Endothelial cell of hepatic sinusoid (primary cell): ENCODE results near the gene FARS2.
"Not testable (repeated sequence)": the region's sequence is repeated elsewhere in the genome, so short reads cannot be mapped to it uniquely, and the experiment has no call there.

ENCODE experiments used
- in situ Hi-C: cut with HindIII; loops from 2 replicates; pipeline ENCODE4 v1.10.0; 2017; ENCODE audit warnings: low sequenced_read_pairs

The FARS2 gene

GRCh38 chr6:5563086-5563485 is 301.8 kb downstream of the FARS2 start:
- in situ Hi-C loops: no loop called here

GRCh38 chr6:5564746-5565145 is 303.4 kb downstream of the FARS2 start:
- in situ Hi-C loops: not testable (repeated sequence)

GRCh38 chr6:5565971-5566370 is 304.7 kb downstream of the FARS2 start:
- in situ Hi-C loops: no loop called here

- in situ Hi-C loops: no loop called here
Measured at GRCh38 chr6:5566718-5567117, 305.4 kb downstream of the FARS2 start.

- in situ Hi-C loops: no loop called here
Measured at GRCh38 chr6:5567352-5567751, 306.0 kb downstream of the FARS2 start.

- in situ Hi-C loops: no loop called here
Measured at GRCh38 chr6:5567890-5568289, 306.6 kb downstream of the FARS2 start.

GRCh38 chr6:5569491-5569890 is 308.2 kb downstream of the FARS2 start:
- in situ Hi-C loops: no loop called here

- in situ Hi-C loops: no loop called here
Measured at GRCh38 chr6:5570641-5571040, 309.3 kb downstream of the FARS2 start.

- in situ Hi-C loops: no loop called here
Measured at GRCh38 chr6:5580736-5581581, 319.6 kb downstream of the FARS2 start.

GRCh38 chr6:5582762-5583161 is 321.4 kb downstream of the FARS2 start:
- in situ Hi-C loops: no loop called here

GRCh38 chr6:5583528-5583927 is 322.2 kb downstream of the FARS2 start:
- in situ Hi-C loops: no loop called here

- in situ Hi-C loops: no loop called here
Measured at GRCh38 chr6:5584078-5584482, 322.8 kb downstream of the FARS2 start.

GRCh38 chr6:5587648-5588047 is 326.3 kb downstream of the FARS2 start:
- in situ Hi-C loops: no loop called here

- in situ Hi-C loops: no loop called here
Measured at GRCh38 chr6:5589422-5590141, 328.3 kb downstream of the FARS2 start.

GRCh38 chr6:5590187-5590586 is 328.9 kb downstream of the FARS2 start:
- in situ Hi-C loops: no loop called here

- in situ Hi-C loops: no loop called here
Measured at GRCh38 chr6:5592886-5593519, 331.7 kb downstream of the FARS2 start.

- in situ Hi-C loops: no loop called here
Measured at GRCh38 chr6:5595184-5595583, 333.9 kb downstream of the FARS2 start.

GRCh38 chr6:5597413-5597812 is 336.1 kb downstream of the FARS2 start:
- in situ Hi-C loops: no loop called here

GRCh38 chr6:5598123-5598522 is 336.8 kb downstream of the FARS2 start:
- in situ Hi-C loops: no loop called here

- in situ Hi-C loops: no loop called here
Measured at GRCh38 chr6:5599127-5599526, 337.8 kb downstream of the FARS2 start.

GRCh38 chr6:5605937-5606336 is 344.6 kb downstream of the FARS2 start:
- in situ Hi-C loops: loop anchor here (5.0 kb wide), 1 partner anchor 49 kb away; no protein-coding TSS in a partner anchor

GRCh38 chr6:5606546-5606945 is 345.2 kb downstream of the FARS2 start:
- in situ Hi-C loops: loop anchor here (5.0 kb wide), 1 partner anchor 49 kb away; no protein-coding TSS in a partner anchor
